ENCODE results near the gene PAM.

- TF ChIP-seq ATF3 (IDR thresholded peaks at IDR 0.05), result no peak
- no peak for TF ChIP-seq CTCF (IDR thresholded peaks at IDR 0.05 in 2 of 3, conservative IDR thresholded peaks at IDR 0.05 in 1 of 3; ENCODE audit: borderline replicate concordance in 1 of 3, insufficient read depth in 1 of 3, low read depth in 2 of 3, low read length in 2 of 3)
- TF ChIP-seq POLR2A (IDR thresholded peaks at IDR 0.05; ENCODE audit: borderline replicate concordance, extremely low read depth, insufficient read depth, insufficient read length), result no peak
- TF ChIP-seq CEBPB (IDR thresholded peaks at IDR 0.05; ENCODE audit: low read depth), result no peak
- TF ChIP-seq ELF1 (IDR thresholded peaks at IDR 0.05; ENCODE audit: borderline replicate concordance, low read depth), result no peak
- no peak for TF ChIP-seq SIN3A (IDR thresholded peaks at IDR 0.05; ENCODE audit: low read depth)
- no peak for TF ChIP-seq POLR2AphosphoS5 (IDR thresholded peaks at IDR 0.05; ENCODE audit: low read depth, low read length)
- no peak for TF ChIP-seq RAD21 (IDR thresholded peaks at IDR 0.05; ENCODE audit: low read depth)
- no peak for TF ChIP-seq ZFX (IDR thresholded peaks at IDR 0.05)
- TF ChIP-seq EZH2 (IDR thresholded peaks at IDR 0.05), result no peak
- TF ChIP-seq TCF7L2 (IDR thresholded peaks at IDR 0.05; ENCODE audit: borderline replicate concordance, extremely low read depth, insufficient read depth, insufficient read length), result no peak
- TF ChIP-seq MAX (IDR thresholded peaks at IDR 0.05), result no peak
- no peak for TF ChIP-seq EZH2phosphoT487 (IDR thresholded peaks at IDR 0.05; ENCODE audit: borderline replicate concordance)
- no peak for TF ChIP-seq SP1 (IDR thresholded peaks at IDR 0.05; ENCODE audit: low read depth)
Measured at GRCh38 chr5:102815540-102816332, 60.6 kb downstream of the PAM start.
